ENCODE measurements around the gene SUCO.
A peak's percentile ranks its signal among the peaks of the same experiment; 100 is the strongest.
"Not testable (repeated sequence)": the region's sequence is repeated elsewhere in the genome, so short reads cannot be mapped to it uniquely, and the experiment has no call there.

SUCO gene

GRCh38 chr1:172492421-172492820 is 40.5 kb upstream of the SUCO start:
- H2BK12ac ChIP-seq (ENCODE audit: low read length), result peak overlapping the region; percentile 5
- H3K79me2 ChIP-seq (ENCODE audit: control insufficient read depth, insufficient read depth, low read length, poor library complexity), result peaks cover 2% of the 10 kb centered on the region
- no peak overlapping the region for H4K8ac ChIP-seq (ENCODE audit: low read depth, low read length)
- H4K12ac ChIP-seq (ENCODE audit: low read depth, low read length), result no peak overlapping the region
- H3K27me3 ChIP-seq (ENCODE audit: insufficient read depth, low read length), result no peaks in the 10 kb centered on the region
- H3K18ac ChIP-seq (ENCODE audit: low read length), result no peak overlapping the region
- H3K79me1 ChIP-seq (ENCODE audit: low read length), result peaks cover 23% of the 10 kb centered on the region
- H3K23ac ChIP-seq (ENCODE audit: low read length), result no peak overlapping the region
- no peak overlapping the region for H2BK5ac ChIP-seq (ENCODE audit: low read depth, low read length, poor library complexity)
- H3K14ac ChIP-seq (ENCODE audit: low read length), result no peak overlapping the region
- H3K36me3 ChIP-seq (ENCODE audit: control insufficient read depth in 1 of 2, insufficient read depth in 2 of 2, low read length in 2 of 2), result no peaks in the 10 kb centered on the region
- H3K4me1 ChIP-seq (ENCODE audit: control insufficient read depth in 1 of 2, insufficient read depth in 2 of 2, low read length in 2 of 2), result peaks cover 9 to 14% of the 10 kb centered on the region in 2 experiments
- H3K4ac ChIP-seq (ENCODE audit: low read depth, low read length), result no peak overlapping the region
- H3K27ac ChIP-seq (ENCODE audit: low read depth, low read length), result no peak overlapping the region
- H4K91ac ChIP-seq (ENCODE audit: low read depth, low read length), result peak overlapping the region; percentile 12
- H2AK5ac ChIP-seq (ENCODE audit: low read length), result peak overlapping the region; percentile 3
- DNase-seq, result no peak
- H3K4me2 ChIP-seq (ENCODE audit: low read length), result no peak overlapping the region
- H3K9me3 ChIP-seq (ENCODE audit: insufficient read depth, low read depth, low read length), result no peaks in the 10 kb centered on the region
- no peak overlapping the region for H3K4me3 ChIP-seq (ENCODE audit: low read depth, low read length)
- no CpG with 5 or more reads among the region's 1 CpG for WGBS (ENCODE audit: extremely low coverage, insufficient coverage, insufficient read length)
- H3K9ac ChIP-seq (ENCODE audit: low read length), result no peak overlapping the region
- no peak overlapping the region for H2AFZ ChIP-seq (ENCODE audit: insufficient read depth, low read length, poor library complexity)
- no peak overlapping the region for H2BK120ac ChIP-seq (ENCODE audit: insufficient read depth, low read length, poor library complexity)

DNA sequence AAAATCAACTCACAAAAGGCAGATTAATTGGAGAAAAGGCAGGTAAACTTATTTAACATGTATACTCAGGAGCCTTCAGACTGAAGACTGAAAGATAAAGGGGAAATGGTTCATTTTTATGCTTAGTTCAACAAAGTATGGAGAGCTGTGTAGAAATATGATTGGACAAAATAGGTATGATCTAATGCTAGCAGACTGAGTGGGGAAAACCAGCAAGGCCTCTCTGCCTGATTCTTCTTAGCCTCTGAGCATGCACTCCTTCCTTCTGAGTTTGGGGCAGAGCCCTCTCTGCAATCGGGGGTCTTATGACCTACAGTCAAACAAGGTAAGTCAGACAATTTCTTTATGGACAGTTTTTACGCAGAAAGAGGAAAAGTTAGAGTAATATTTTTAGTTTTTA is 38.8 kb upstream of the SUCO start:
- Histone ChIP-seq H2BK5ac (ENCODE audit: low read depth, low read length, poor library complexity) (peak overlapping the region; percentile 76), H2AFZ (ENCODE audit: insufficient read depth, low read length, poor library complexity) (no peak overlapping the region), H2AK5ac (ENCODE audit: low read length) (no peak overlapping the region), H4K8ac (ENCODE audit: low read depth, low read length) (no peak overlapping the region), H3K4me2 (ENCODE audit: low read length) (no peak overlapping the region), H3K79me2 (ENCODE audit: control insufficient read depth, insufficient read depth, low read length, poor library complexity) (peaks cover 2% of the 10 kb centered on the region), H3K79me1 (ENCODE audit: low read length) (peaks cover 33% of the 10 kb centered on the region), H4K91ac (ENCODE audit: low read depth, low read length) (peak overlapping the region; percentile 91), H3K4ac (ENCODE audit: low read depth, low read length) (peak overlapping the region; percentile 82), H3K23ac (ENCODE audit: low read length) (no peak overlapping the region), H3K27ac (ENCODE audit: low read depth, low read length) (peak overlapping the region; percentile 99), H3K14ac (ENCODE audit: low read length) (peak overlapping the region; percentile 82), H4K12ac (ENCODE audit: low read depth, low read length) (no peak overlapping the region), H3K9ac (ENCODE audit: low read length) (no peak overlapping the region), H2BK120ac (ENCODE audit: insufficient read depth, low read length, poor library complexity) (peak overlapping the region; percentile 91), H2BK12ac (ENCODE audit: low read length) (peak overlapping the region; percentile 94), H3K4me3 (ENCODE audit: low read depth, low read length) (no peak overlapping the region), H3K36me3 (ENCODE audit: control insufficient read depth in 1 of 2, insufficient read depth in 2 of 2, low read length in 2 of 2) (no peaks in the 10 kb centered on the region), H3K4me1 (ENCODE audit: control insufficient read depth in 1 of 2, insufficient read depth in 2 of 2, low read length in 2 of 2) (peaks cover 17 to 22% of the 10 kb centered on the region in 2 experiments), H3K27me3 (ENCODE audit: insufficient read depth, low read length) (no peaks in the 10 kb centered on the region), H3K9me3 (ENCODE audit: insufficient read depth, low read depth, low read length) (no peaks in the 10 kb centered on the region), H3K18ac (ENCODE audit: low read length) (peak overlapping the region; percentile 80)
- WGBS (ENCODE audit: extremely low coverage, insufficient coverage, insufficient read length), result no CpG with 5 or more reads among the region's 2 CpGs
- DNase-seq, result no peak

GRCh38 chr1:172496127-172496526 is 36.8 kb upstream of the SUCO start:
- peak overlapping the region; percentile 46 for H3K4me2 ChIP-seq (ENCODE audit: low read length)
- not testable (repeated sequence) for H3K79me2 ChIP-seq (ENCODE audit: control insufficient read depth, insufficient read depth, low read length, poor library complexity); DNase-seq; H3K4me3 ChIP-seq (ENCODE audit: low read depth, low read length); H3K23ac ChIP-seq (ENCODE audit: low read length); H4K12ac ChIP-seq (ENCODE audit: low read depth, low read length); H2AK5ac ChIP-seq (ENCODE audit: low read length); H3K36me3 ChIP-seq (ENCODE audit: control insufficient read depth in 1 of 2, insufficient read depth in 2 of 2, low read length in 2 of 2); H3K9me3 ChIP-seq (ENCODE audit: insufficient read depth, low read depth, low read length); H3K27me3 ChIP-seq (ENCODE audit: insufficient read depth, low read length); H2AFZ ChIP-seq (ENCODE audit: insufficient read depth, low read length, poor library complexity); H3K9ac ChIP-seq (ENCODE audit: low read length)
- H3K4me1 ChIP-seq (ENCODE audit: control insufficient read depth in 1 of 2, insufficient read depth in 2 of 2, low read length in 2 of 2), result peaks cover 27 to 33% of the 10 kb centered on the region in 2 experiments
- peak overlapping the region; percentile 58 for H3K18ac ChIP-seq (ENCODE audit: low read length)
- H2BK12ac ChIP-seq (ENCODE audit: low read length), result peak overlapping the region; percentile 97
- H4K8ac ChIP-seq (ENCODE audit: low read depth, low read length), result peak overlapping the region; percentile 39
- WGBS (ENCODE audit: extremely low coverage, insufficient coverage, insufficient read length), result no CpG with 5 or more reads among the region's 5 CpGs
- H3K79me1 ChIP-seq (ENCODE audit: low read length), result peaks cover 47% of the 10 kb centered on the region
- H4K91ac ChIP-seq (ENCODE audit: low read depth, low read length), result peak overlapping the region; percentile 99
- H3K14ac ChIP-seq (ENCODE audit: low read length), result peak overlapping the region; percentile 48
- peak overlapping the region; percentile 48 for H3K4ac ChIP-seq (ENCODE audit: low read depth, low read length)
- H3K27ac ChIP-seq (ENCODE audit: low read depth, low read length), result peak overlapping the region; percentile 99
- H2BK5ac ChIP-seq (ENCODE audit: low read depth, low read length, poor library complexity), result peak overlapping the region; percentile 100
- H2BK120ac ChIP-seq (ENCODE audit: insufficient read depth, low read length, poor library complexity), result peak overlapping the region; percentile 99

- Histone ChIP-seq H4K8ac (ENCODE audit: low read depth, low read length) (peak overlapping the region; percentile 93), H3K27ac (ENCODE audit: low read depth, low read length) (peak overlapping the region; percentile 99), H3K18ac (ENCODE audit: low read length) (peak overlapping the region; percentile 93), H3K36me3 (ENCODE audit: control insufficient read depth in 1 of 2, insufficient read depth in 2 of 2, low read length in 2 of 2) (no peaks in the 10 kb centered on the region), H3K4ac (ENCODE audit: low read depth, low read length) (peak overlapping the region; percentile 96), H2BK120ac (ENCODE audit: insufficient read depth, low read length, poor library complexity) (peak overlapping the region; percentile 100), H3K79me1 (ENCODE audit: low read length) (peaks cover 47% of the 10 kb centered on the region), H3K27me3 (ENCODE audit: insufficient read depth, low read length) (no peaks in the 10 kb centered on the region), H3K9ac (ENCODE audit: low read length) (peak overlapping the region; percentile 75), H3K4me1 (ENCODE audit: control insufficient read depth in 1 of 2, insufficient read depth in 2 of 2, low read length in 2 of 2) (peaks cover 27 to 33% of the 10 kb centered on the region in 2 experiments), H3K4me2 (ENCODE audit: low read length) (peak overlapping the region; percentile 46), H4K91ac (ENCODE audit: low read depth, low read length) (peak overlapping the region; percentile 99), H2BK12ac (ENCODE audit: low read length) (peak overlapping the region; percentile 95), H3K14ac (ENCODE audit: low read length) (peak overlapping the region; percentile 98), H2BK5ac (ENCODE audit: low read depth, low read length, poor library complexity) (peak overlapping the region; percentile 100), H4K12ac (ENCODE audit: low read depth, low read length) (no peak overlapping the region), H2AK5ac (ENCODE audit: low read length) (peak overlapping the region; percentile 97), H3K4me3 (ENCODE audit: low read depth, low read length) (no peak overlapping the region), H3K23ac (ENCODE audit: low read length) (no peak overlapping the region), H3K9me3 (ENCODE audit: insufficient read depth, low read depth, low read length) (no peaks in the 10 kb centered on the region), H2AFZ (ENCODE audit: insufficient read depth, low read length, poor library complexity) (no peak overlapping the region), H3K79me2 (ENCODE audit: control insufficient read depth, insufficient read depth, low read length, poor library complexity) (peaks cover 2% of the 10 kb centered on the region)
- DNase-seq, result no peak
- WGBS (ENCODE audit: extremely low coverage, insufficient coverage, insufficient read length), result no CpG with 5 or more reads among the region's 1 CpG
Observed at GRCh38 chr1:172496678-172497077, 36.3 kb upstream of the SUCO start.

Data from trophoblast cell (in vitro differentiated cells and primary cell).